ENCODE data around the gene USP3. TPM values are rescaled to one million over a fixed set of nuclear protein-coding genes. Genes with fewer than 3 reads are reported as not detected.

USP3 gene
- total and polyA plus RNA-seq, 2 of the 13 experiments (the other 11 are each of a cell fraction or from before 2014, with no cell fraction given): 14.3 to 61.2 TPM

GRCh38 chr15:63630036-63630751, 125.8 kb downstream of the USP3 start:
- no peak overlapping the region for H3K4me2 ChIP-seq (ENCODE audit: low read depth, low read length)
- intact Hi-C loops (cut with micrococcal nuclease; ENCODE audit: unreplicated experiment) (loop anchor here (10.0 kb wide), 1 partner anchor 75 kb away; no protein-coding TSS in a partner anchor), in situ Hi-C loops (cut with HindIII; ENCODE audit: extremely low pct_ligation_motif_present, low pct_unique_long_range_greater_than_20kb) (no loop called here)
- ATAC-seq (no peak), FAIRE-seq (no peak), DNase-seq (ENCODE audit: low spot score) (no peak)
- no peaks in the 10 kb centered on the region for H4K20me1 ChIP-seq (ENCODE audit: insufficient read depth, low read length)
- no peaks in the 10 kb centered on the region for H3K27me3 ChIP-seq (ENCODE audit: control insufficient read depth in 1 of 2, insufficient read depth in 2 of 2, low read length in 2 of 2)
- ChIA-PET CTCF (ENCODE audit: low intra/inter-chr PET ratio, low total read pairs) (no interaction called here), POLR2A (no interaction called here)
- 94% methylated on average over 7 of the region's 7 CpGs for WGBS (ENCODE audit: low lambda C conversion rate)
- no peaks in the 10 kb centered on the region for H3K79me2 ChIP-seq (ENCODE audit: insufficient read depth, low read length)
- H3K9me3 ChIP-seq (ENCODE audit: low read length): no peaks in the 10 kb centered on the region
- no TSS peak for BruUV-seq (replicated peaks)
- H3K4me1 ChIP-seq (ENCODE audit: insufficient read depth, low read length): no peaks in the 10 kb centered on the region
- H3K9ac ChIP-seq (ENCODE audit: insufficient read depth, low read depth, low read length): no peak overlapping the region
- H2AFZ ChIP-seq (ENCODE audit: low read length): no peak overlapping the region
- H3K36me3 ChIP-seq (replicated peaks in 1 of 2; ENCODE audit: control insufficient read depth in 1 of 2, insufficient read depth in 2 of 2, low read length in 2 of 2): peaks cover 6 to 47% of the 10 kb centered on the region in 2 experiments
- TF ChIP-seq HMGXB3 (CRISPR knock-in tag; IDR thresholded peaks at IDR 0.05; ENCODE audit: borderline replicate concordance) (no peak), THAP9 (CRISPR knock-in tag; IDR thresholded peaks at IDR 0.05; ENCODE audit: borderline replicate concordance) (no peak), ZNF451 (CRISPR knock-in tag; IDR thresholded peaks at IDR 0.05) (no peak)
- H3K27ac ChIP-seq (ENCODE audit: extremely low read length, insufficient read depth, low read length): no peak overlapping the region
- no peak overlapping the region for H3K4me3 ChIP-seq (replicated peaks in 1 of 3; ENCODE audit: insufficient read depth in 1 of 3, low read depth in 2 of 3, low read length in 3 of 3)

Data from HepG2 (cell line).